HG03039 (cell line): ENCODE measurements around the gene NPSR1.
"Not testable (repeated sequence)": the region's sequence is repeated elsewhere in the genome, so short reads cannot be mapped to it uniquely, and the experiment has no call there.

Source experiments
- ATAC-seq: cut with Tn5 transposase; IDR thresholded peaks from one replicate; pipeline ENCODE4 v1.9.1; 2021; ENCODE audit warnings: mild to moderate bottlenecking, moderate library complexity; ENCODE audit not compliant: unreplicated experiment

The NPSR1 gene

DNA sequence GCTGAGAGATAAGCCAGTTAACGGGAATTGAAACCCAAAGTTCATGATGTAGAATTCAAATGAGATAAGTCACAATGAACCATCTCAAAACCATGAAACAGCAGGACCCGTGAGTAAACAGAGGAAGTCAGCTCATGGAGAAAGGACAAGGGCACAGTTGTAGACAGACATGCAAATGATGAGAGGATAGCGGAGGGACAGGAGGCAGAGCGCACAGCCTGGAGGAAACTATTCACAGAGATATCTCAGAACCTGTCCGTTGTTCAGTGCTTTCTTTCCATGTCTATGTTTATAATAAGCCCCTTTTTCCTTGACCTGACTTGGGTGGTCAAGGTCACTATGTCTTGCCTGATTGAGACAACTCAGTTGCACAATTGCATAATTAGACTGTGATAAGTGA, 208.2 kb downstream of the NPSR1 start:
- ATAC-seq = not testable (repeated sequence)

DNA sequence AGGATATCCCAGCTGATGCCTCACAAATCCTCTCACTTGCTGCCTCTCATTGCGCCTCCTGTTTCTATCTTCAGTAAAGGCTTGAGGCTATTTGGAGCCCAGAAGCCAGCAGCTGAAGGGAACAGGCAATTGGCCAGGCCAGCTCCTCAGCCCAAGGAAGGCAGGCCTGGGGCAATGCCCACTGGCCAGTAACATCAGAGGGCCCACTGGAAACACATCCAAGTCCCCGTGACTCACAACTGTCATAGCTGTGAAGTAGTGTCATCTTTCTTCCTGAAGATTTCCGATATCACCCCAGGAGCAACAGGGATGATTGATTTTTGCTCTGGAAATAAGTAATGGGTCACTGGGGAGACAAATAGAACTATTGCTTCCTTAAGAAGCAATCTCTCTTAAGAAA, 209.3 kb downstream of the NPSR1 start:
- not testable (repeated sequence) for ATAC-seq

- ATAC-seq = not testable (repeated sequence)
Observed at GRCh38 chr7:34868602-34869001, 210.6 kb downstream of the NPSR1 start.

- ATAC-seq = no peak
Observed at GRCh38 chr7:34869057-34869456, 211.0 kb downstream of the NPSR1 start.

DNA sequence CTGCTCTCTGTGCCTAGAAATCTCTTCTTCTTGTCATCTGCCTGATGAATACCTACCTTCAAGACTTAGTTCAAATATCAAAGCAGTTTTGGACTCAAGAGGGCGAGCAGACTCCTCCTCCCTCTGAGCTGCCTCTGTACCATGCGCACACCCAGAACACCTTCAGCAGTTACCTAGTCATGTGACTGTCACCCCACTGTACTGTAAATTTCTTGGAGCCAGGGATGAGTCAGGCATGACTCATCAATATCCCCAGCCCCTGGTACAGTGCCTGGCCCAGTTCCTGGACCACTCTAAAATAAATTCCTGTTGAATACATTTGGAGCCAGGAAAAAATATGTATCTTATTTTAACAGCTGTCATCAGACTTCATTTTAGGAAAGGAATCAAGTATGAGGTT, 212.0 kb downstream of the NPSR1 start:
- not testable (repeated sequence) for ATAC-seq

DNA sequence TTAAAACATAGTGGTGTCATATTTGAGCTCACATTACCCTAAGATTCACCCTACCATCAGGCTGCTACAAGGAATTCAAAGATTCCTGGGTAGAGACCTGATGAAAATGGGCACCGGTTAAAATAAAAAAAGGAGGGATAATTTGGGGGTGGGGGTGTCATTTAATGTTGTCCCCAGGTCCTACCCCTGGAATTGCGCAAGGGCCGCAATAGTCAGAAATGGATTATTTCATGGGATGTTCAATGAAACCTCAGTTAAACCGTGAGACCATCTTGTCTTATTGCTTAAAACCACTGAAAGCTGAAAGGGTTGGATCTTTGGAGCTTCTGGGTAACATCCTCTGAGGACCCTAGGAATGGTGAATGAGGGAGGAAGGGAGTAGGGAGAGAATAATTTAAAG, 216.3 kb downstream of the NPSR1 start:
- not testable (repeated sequence) for ATAC-seq

- no peak for ATAC-seq
Observed at GRCh38 chr7:34875481-34875880, 217.5 kb downstream of the NPSR1 start.

GRCh38 chr7:34878944-34879735, 221.1 kb downstream of the NPSR1 start:
- ATAC-seq = not testable (repeated sequence)

DNA sequence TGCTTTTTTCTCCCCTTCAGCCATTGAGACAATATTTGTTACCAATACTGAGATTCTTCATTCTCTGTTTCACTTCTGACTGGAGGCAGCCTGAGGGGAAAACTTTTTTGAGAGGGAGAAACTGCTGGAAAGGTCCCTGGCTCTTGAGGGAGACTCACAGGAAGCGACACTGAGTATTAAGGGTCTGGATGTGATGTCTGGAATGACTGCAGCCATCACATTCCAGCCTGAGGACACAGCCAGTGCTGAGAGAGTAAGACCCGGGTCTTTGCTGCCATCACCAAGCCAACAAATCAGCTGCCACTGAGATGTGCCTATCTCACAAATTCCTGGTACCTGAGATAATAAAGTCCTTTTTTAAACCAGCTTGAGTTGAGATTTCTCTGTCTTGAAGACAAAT, 221.9 kb downstream of the NPSR1 start:
- no peak for ATAC-seq

- not testable (repeated sequence) for ATAC-seq
Observed at GRCh38 chr7:34883855-34884254, 225.8 kb downstream of the NPSR1 start.

- ATAC-seq = no peak
Observed at GRCh38 chr7:34886856-34887255, 228.8 kb downstream of the NPSR1 start.

- ATAC-seq = no peak
Observed at GRCh38 chr7:34889951-34890350, 231.9 kb downstream of the NPSR1 start.

DNA sequence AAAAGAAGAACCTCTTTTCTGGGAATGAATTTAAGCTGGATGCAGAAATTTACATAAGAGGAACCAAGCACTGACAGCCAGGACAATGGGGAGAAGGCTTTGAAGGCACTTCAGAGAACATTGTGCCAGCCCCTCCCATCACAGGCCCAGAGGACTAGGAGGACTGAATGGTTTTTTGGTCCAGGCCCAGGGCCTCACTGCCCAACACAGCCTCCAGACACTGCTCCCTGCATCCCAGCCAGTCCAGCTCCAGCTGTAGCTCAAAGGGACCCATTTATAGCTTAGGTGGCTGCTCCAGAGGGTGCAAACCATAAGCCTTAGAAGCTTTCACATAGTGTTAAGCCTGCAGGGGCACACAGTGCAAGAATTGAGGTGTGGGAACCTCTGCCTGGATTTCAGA, 237.2 kb downstream of the NPSR1 start:
- ATAC-seq = no peak
